Ishikawa (cell line): ENCODE data around the gene KRTAP10-10.
A peak's percentile ranks its signal among the peaks of the same experiment; 100 is the strongest.

Experiments
- CEBPB ChIP-seq: IDR thresholded peaks from 2 replicates; pipeline ENCODE4 v1.6.1; 2012
- CREB1 ChIP-seq: IDR thresholded peaks from 2 replicates; pipeline ENCODE4 v1.6.1; 2012; ENCODE audit warnings: low read depth
- EGR1 ChIP-seq: IDR thresholded peaks from 2 replicates; pipeline ENCODE4 v1.6.1; 2012
- EP300 ChIP-seq: IDR thresholded peaks from 2 replicates; pipeline ENCODE4 v1.6.1; 2012; ENCODE audit warnings: borderline replicate concordance
- FOXM1 ChIP-seq: IDR thresholded peaks from 2 replicates; pipeline ENCODE4 v1.6.1; 2012; ENCODE audit warnings: low read depth, borderline replicate concordance
- NFIC ChIP-seq: IDR thresholded peaks from 2 replicates; pipeline ENCODE4 v1.6.1; 2012
- RAD21 ChIP-seq: IDR thresholded peaks from 2 replicates; pipeline ENCODE4 v1.6.1; 2012; ENCODE audit warnings: low read depth
- REST ChIP-seq: IDR thresholded peaks from 2 replicates; pipeline ENCODE4 v1.6.1; 2012; ENCODE audit warnings: low read depth, mild to moderate bottlenecking
- TAF1 ChIP-seq: IDR thresholded peaks from 2 replicates; pipeline ENCODE4 v1.6.1; 2012; ENCODE audit warnings: low read depth, mild to moderate bottlenecking
- TCF12 ChIP-seq: IDR thresholded peaks from 2 replicates; pipeline ENCODE4 v1.6.1; 2012; ENCODE audit warnings: low read depth
- TEAD4 ChIP-seq: IDR thresholded peaks from 2 replicates; pipeline ENCODE4 v1.6.1; 2012
- YY1 ChIP-seq: IDR thresholded peaks from 2 replicates; pipeline ENCODE4 v1.6.1; 2012; ENCODE audit warnings: low read depth
- ZBTB7A ChIP-seq: IDR thresholded peaks from 2 replicates; pipeline ENCODE4 v1.6.1; 2012; ENCODE audit warnings: low read depth
- TF ChIP-seq, protein P1 (sequence below): IDR thresholded peaks from 2 replicates; pipeline ENCODE4 v1.6.1; 2012
- TF ChIP-seq, protein P2 (sequence below): IDR thresholded peaks from 2 replicates; pipeline ENCODE4 v1.6.1; 2012

The KRTAP10-10 gene

DNA sequence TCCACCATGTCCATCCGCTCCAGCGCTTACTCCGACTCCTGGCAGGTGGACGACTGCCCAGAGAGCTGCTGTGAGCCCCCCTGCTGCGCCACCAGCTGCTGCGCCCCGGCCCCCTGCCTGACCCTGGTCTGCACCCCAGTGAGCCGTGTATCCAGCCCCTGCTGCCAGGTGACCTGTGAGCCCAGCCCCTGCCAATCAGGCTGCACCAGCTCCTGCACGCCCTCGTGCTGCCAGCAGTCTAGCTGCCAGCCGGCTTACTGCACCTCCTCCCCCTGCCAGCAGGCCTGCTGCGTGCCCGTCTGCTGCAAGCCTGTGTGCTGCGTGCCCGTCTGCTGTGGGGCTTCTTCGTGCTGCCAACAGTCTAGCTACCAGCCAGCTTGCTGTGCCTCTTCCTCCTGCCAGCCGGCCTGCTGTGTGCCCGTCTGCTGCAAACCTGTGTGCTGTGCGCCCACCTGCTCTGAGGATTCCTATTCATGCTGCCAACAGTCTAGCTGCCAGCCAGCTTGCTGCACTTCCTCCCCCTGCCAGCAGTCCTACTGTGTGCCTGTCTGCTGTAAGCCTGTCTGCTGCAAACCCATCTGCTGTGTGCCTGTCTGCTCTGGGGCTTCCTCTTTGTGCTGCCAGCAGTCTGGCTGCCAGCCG, 9.9 kb upstream of the KRTAP10-10 start:
- TF ChIP-seq NFIC (peak; percentile 40; the same call in 1 of the 2 replicates), TCF12 (peak; percentile 20; the same call in 1 of the 2 replicates), TEAD4 (0 out of 2 replicates have a peak, but pooled peaks have one; percentile 13)

DNA sequence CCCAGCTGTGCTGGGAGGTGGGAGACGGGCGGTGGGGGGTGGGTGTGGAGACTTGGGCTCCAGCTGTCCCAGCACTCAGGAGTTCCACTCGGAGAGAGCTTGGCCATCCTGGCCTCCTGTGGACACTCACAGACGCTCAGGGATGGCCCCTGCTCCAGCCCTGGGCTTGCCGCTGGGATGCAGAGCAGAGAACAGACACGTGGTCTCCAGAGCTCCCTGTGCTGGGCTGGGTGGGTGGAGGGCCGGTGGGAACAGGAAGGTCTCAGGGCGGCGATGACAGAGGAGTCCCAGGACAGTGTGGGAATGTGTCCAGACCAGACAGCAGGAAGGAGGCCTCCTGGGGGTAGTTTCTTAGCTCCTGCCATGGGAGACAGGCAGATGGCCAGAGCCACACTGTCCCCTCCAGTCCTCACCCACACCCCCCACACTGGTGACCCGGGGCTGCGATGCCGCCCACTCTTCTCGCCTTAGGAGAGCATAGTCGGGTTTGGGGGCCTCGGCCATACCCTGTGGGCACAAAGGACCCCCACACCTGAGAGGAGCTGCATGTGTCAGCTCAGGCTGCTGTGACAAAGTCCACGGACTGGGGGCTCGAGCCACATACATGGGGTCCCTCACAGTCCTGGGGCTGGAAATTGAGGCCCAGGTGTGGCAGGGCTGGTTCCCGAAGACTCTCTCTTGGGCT, 8.3 kb upstream of the KRTAP10-10 start:
- TF ChIP-seq, protein P1, sequence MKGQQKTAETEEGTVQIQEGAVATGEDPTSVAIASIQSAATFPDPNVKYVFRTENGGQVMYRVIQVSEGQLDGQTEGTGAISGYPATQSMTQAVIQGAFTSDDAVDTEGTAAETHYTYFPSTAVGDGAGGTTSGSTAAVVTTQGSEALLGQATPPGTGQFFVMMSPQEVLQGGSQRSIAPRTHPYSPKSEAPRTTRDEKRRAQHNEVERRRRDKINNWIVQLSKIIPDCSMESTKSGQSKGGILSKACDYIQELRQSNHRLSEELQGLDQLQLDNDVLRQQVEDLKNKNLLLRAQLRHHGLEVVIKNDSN = no peak
- TF ChIP-seq RAD21 (no peak), TCF12 (no peak), TEAD4 (no peak), EGR1 (no peak), EP300 (no peak), CEBPB (no peak), TAF1 (no peak), ZBTB7A (no peak), REST (no peak), CREB1 (no peak), NFIC (no peak), FOXM1 (no peak), YY1 (no peak)
- TF ChIP-seq, protein P2, sequence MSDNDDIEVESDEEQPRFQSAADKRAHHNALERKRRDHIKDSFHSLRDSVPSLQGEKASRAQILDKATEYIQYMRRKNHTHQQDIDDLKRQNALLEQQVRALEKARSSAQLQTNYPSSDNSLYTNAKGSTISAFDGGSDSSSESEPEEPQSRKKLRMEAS = no peak

DNA sequence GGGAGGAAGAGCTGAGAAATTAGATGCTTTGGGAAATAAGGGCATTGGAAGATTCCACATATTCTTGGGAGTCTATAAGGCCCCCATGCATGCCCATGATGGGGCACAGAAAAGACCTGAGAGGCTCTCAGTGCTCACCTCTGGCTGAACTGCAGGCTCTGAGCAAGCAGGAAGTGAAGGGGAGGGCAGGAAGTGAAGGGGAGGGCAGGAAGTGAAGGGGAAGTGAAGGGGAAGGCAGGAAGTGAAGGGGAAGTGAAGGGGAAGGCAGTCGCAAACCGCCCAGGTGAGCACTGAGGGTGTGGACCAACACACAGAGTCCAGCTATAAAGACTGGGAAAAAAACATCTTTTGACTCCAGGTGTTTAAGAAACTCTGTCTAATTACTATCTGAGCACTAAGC, 6.7 kb upstream of the KRTAP10-10 start:
- TF ChIP-seq YY1 = no peak
- TF ChIP-seq FOXM1 = no peak
- TF ChIP-seq RAD21 = no peak
- TF ChIP-seq, protein P1 = no peak
- no peak for TF ChIP-seq TAF1
- TF ChIP-seq TEAD4 = no peak
- TF ChIP-seq CREB1 = no peak
- TF ChIP-seq CEBPB = no peak
- no peak for TF ChIP-seq EP300
- no peak for TF ChIP-seq NFIC
- TF ChIP-seq REST = no peak
- no peak for TF ChIP-seq TCF12
- TF ChIP-seq EGR1 = no peak
- TF ChIP-seq, protein P2 = no peak

DNA sequence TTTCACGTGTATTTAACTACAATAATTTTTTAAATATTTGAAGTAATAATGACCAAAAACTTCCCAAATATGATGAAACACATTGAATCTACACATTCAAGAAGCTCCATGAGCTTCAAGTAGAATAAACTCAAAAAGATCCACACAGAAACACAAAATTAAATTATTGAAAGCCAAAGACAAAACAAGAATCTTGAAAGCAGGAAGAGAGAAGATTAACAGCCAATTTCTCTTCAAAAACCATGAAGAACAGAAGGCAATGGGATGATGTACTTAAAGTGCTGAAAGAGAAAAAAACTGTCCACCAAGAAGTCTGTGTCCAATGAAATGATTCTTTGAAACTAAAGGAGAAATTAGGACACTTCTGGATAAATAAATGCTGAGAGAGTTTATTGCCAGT, 5.1 kb upstream of the KRTAP10-10 start:
- TF ChIP-seq TEAD4 (no peak), NFIC (no peak), CREB1 (no peak), TAF1 (no peak), ZBTB7A (no peak), RAD21 (no peak), REST (no peak), EGR1 (no peak), EP300 (no peak), CEBPB (no peak), TCF12 (no peak), FOXM1 (no peak), YY1 (no peak)
- TF ChIP-seq, protein P2 = no peak
- TF ChIP-seq, protein P1 = no peak
